ENCODE measurements around the gene UTP11. TPM values are rescaled to one million over a fixed set of nuclear protein-coding genes. Genes with fewer than 3 reads are reported as not detected.

Gene UTP11
- total RNA-seq, 2 experiments from 2014 or later = 83.6 to 84.0 TPM

GRCh38 chr1:38053416-38054091 is 41.0 kb downstream of the UTP11 start:
- ChIA-PET POLR2A (interaction anchor here (1.0 kb wide), 1 partner anchor 23 kb away, joined by 3 read pairs; no protein-coding TSS in a partner anchor), CTCF (interaction anchor here (1.2 to 1.5 kb wide), 2 partner anchors 16 to 194 kb away, joined by 3 read pairs; partner anchors contain the start of gene MTF1)

- CTCF ChIA-PET = no interaction called here
- POLR2A ChIA-PET = no interaction called here
Measured at GRCh38 chr1:38055398-38055797, 42.9 kb downstream of the UTP11 start.

GRCh38 chr1:38055965-38056364 is 43.4 kb downstream of the UTP11 start:
- POLR2A ChIA-PET = no interaction called here
- CTCF ChIA-PET = no interaction called here

GRCh38 chr1:38059635-38060250 is 47.2 kb downstream of the UTP11 start:
- ChIA-PET CTCF (no interaction called here), POLR2A (no interaction called here)

- ChIA-PET POLR2A (interaction anchor here (0.5 kb wide), 1 partner anchor 461 kb away, joined by 4 read pairs; no protein-coding TSS in a partner anchor), CTCF (no interaction called here)
Measured at GRCh38 chr1:38060498-38060897, 48.0 kb downstream of the UTP11 start.

- ChIA-PET CTCF (no interaction called here), POLR2A (no interaction called here)
Measured at GRCh38 chr1:38061290-38061689, 48.8 kb downstream of the UTP11 start.

GRCh38 chr1:38061883-38062328 is 49.4 kb downstream of the UTP11 start:
- CTCF ChIA-PET = interaction anchor here (0.6 kb wide), 1 partner anchor 72 kb away, joined by 3 read pairs; no protein-coding TSS in a partner anchor
- POLR2A ChIA-PET = no interaction called here

- ChIA-PET POLR2A (no interaction called here), CTCF (interaction anchor here (0.6 kb wide), 1 partner anchor 72 kb away, joined by 3 read pairs; no protein-coding TSS in a partner anchor)
Measured at GRCh38 chr1:38062361-38063288, 50.1 kb downstream of the UTP11 start.

GRCh38 chr1:38063616-38064015 is 51.1 kb downstream of the UTP11 start:
- ChIA-PET CTCF (no interaction called here), POLR2A (no interaction called here)

- CTCF ChIA-PET = no interaction called here
- POLR2A ChIA-PET = no interaction called here
Measured at GRCh38 chr1:38064197-38064903, 51.8 kb downstream of the UTP11 start.

GRCh38 chr1:38068220-38068979 is 55.9 kb downstream of the UTP11 start:
- CTCF ChIA-PET = interaction anchor here (0.5 kb wide), 1 partner anchor 213 kb away, joined by 3 read pairs; no protein-coding TSS in a partner anchor
- POLR2A ChIA-PET = no interaction called here

- ChIA-PET CTCF (no interaction called here), POLR2A (no interaction called here)
Measured at GRCh38 chr1:38068980-38069340, 56.4 kb downstream of the UTP11 start.

GRCh38 chr1:38071312-38072256 is 59.0 kb downstream of the UTP11 start:
- POLR2A ChIA-PET = interaction anchor here (1.5 kb wide), 1 partner anchor 44 kb away, joined by 5 read pairs; no protein-coding TSS in a partner anchor
- CTCF ChIA-PET = interaction anchor here (0.6 to 2.8 kb wide), 7 partner anchors 21 to 57 kb away, joined by 3 to 27 read pairs (median 4); no protein-coding TSS in a partner anchor

- ChIA-PET CTCF (interaction anchor here (1.2 kb wide), 1 partner anchor 58 kb away, joined by 3 read pairs; no protein-coding TSS in a partner anchor), POLR2A (no interaction called here)
Measured at GRCh38 chr1:38072858-38073257, 60.3 kb downstream of the UTP11 start.

GRCh38 chr1:38073534-38074301 is 61.2 kb downstream of the UTP11 start:
- POLR2A ChIA-PET = no interaction called here
- CTCF ChIA-PET = no interaction called here

GRCh38 chr1:38074302-38074677 is 61.8 kb downstream of the UTP11 start:
- POLR2A ChIA-PET = no interaction called here

More at GRCh38 chr1:38074302-38074677, 61.8 kb downstream of the UTP11 start:
- CTCF ChIA-PET = no interaction called here

All from activated CD8-positive, alpha-beta memory T cell treated with anti-CD3 and anti-CD28 coated beads for 36 hours (primary cell).